GM10266 (cell line): ENCODE data around the gene MYO18B.

Source experiments
- DNase-seq: peaks from one replicate; pipeline ENCODE4 v3.0.0; 2012; ENCODE audit errors: extremely low spot score
- TF ChIP-seq, protein P1 (sequence below): IDR thresholded peaks from 2 replicates; pipeline ENCODE4 v1.5.1; 2012; ENCODE audit warnings: mild to moderate bottlenecking, low read depth; ENCODE audit not compliant: control insufficient read depth, insufficient read depth; ENCODE audit errors: missing control alignments

Gene MYO18B

DNA sequence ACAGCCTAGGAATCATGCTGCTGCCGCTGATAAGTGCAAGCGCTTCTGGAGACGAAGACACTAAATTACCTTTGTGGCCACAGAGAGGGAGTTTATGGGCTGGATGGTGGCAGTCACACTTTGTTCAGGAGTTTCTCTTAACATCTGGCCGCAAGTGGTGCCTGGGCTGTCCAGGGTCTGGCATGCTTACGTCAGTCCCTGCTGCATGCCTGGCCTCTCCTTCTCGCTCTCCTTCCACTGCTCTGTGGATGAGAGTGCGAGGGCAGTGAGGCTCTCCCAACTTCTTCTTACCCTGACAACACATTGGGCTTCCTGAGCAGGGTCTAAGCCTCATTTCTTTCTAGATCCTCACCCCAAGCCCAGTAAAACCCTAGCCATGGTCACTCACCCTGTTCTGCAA lies 266.6 kb downstream of the MYO18B start:
- no peak for DNase-seq

DNA sequence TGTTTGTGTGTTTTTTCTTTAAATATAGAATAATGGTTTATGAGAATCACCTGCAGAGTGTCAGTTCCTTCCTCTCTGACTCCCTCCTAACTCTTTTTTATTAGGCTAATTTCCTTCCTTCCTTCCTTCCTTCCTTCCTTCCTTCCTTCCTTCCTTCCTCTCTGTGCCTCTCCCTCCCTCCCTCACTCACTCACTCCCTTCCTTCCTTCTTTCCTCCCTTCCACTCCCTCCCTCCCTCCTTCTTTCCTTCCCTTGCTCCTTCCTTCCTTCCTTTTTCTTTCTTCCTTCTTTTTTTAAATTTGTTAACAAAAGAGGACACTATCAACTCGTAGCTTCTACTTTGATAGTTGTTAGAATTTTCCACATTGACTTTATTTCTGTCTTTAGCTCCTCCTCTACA lies 274.9 kb downstream of the MYO18B start:
- DNase-seq, result no peak
- TF ChIP-seq, protein P1, sequence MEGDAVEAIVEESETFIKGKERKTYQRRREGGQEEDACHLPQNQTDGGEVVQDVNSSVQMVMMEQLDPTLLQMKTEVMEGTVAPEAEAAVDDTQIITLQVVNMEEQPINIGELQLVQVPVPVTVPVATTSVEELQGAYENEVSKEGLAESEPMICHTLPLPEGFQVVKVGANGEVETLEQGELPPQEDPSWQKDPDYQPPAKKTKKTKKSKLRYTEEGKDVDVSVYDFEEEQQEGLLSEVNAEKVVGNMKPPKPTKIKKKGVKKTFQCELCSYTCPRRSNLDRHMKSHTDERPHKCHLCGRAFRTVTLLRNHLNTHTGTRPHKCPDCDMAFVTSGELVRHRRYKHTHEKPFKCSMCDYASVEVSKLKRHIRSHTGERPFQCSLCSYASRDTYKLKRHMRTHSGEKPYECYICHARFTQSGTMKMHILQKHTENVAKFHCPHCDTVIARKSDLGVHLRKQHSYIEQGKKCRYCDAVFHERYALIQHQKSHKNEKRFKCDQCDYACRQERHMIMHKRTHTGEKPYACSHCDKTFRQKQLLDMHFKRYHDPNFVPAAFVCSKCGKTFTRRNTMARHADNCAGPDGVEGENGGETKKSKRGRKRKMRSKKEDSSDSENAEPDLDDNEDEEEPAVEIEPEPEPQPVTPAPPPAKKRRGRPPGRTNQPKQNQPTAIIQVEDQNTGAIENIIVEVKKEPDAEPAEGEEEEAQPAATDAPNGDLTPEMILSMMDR, result no peak

More for the DNA sequence above, 266.6 kb downstream of the MYO18B start:
- TF ChIP-seq, protein P1, result no peak

DNA sequence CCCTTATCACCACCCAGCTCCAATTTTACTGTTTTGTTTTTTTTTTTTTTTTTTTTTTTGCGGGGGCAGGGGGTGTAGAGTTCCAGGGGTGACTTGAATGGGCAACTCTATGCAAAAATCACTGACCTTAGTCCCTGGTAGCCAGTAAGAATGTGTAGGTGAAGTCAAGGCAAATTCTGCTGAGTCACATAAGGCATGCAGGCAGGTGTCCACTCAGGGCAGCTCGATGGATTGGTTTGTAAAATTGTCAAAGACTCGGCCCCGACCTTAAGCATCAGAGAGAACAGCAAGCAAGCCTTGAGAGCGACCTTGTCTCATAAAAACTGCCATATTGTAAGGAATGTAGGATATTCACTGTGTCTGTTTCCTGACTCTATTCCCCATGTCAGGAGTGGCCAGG lies 275.9 kb downstream of the MYO18B start:
- TF ChIP-seq, protein P1, result no peak

DNA sequence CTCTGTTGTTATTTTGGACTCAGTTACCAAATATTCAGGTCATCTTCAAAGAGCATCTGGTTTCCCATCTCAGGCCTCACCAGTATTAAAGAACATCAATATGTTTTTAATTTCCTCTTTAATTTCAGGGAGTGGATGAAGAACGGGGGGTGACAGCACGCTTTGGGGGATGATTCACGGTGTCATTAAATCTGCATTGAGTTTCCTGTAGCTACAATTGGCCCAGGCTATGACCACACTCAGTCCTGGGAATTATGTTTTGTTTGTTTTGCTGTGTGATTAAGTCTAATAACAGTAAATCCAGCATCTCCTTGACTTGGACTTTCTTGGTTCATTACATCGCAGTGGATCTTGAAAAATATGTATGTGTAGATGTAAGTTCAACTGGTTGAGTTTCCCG lies 277.6 kb downstream of the MYO18B start:
- no peak for DNase-seq
- TF ChIP-seq, protein P1, result no peak

More for the DNA sequence above, 275.9 kb downstream of the MYO18B start:
- DNase-seq, result no peak

DNA sequence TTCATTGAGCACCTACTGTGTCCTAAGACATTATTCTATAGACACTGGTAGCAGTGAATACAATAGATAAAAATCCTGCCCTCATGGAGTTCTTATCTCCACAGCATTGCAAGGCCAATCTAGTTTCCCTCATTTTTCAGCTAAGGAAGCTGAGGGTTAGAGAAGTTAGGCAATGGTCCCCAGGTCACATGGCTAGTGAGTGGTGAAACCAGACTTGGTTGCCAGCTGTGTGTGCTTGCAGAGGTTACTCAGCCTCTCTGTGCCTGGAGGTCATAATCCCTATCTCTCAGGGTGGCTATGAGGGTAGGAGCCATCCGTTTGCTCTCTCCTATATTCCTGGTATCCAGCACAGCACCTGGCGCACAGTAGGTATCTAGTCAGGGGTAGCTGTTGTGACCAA lies 279.5 kb downstream of the MYO18B start:
- no peak for DNase-seq
- TF ChIP-seq, protein P1, result no peak

DNA sequence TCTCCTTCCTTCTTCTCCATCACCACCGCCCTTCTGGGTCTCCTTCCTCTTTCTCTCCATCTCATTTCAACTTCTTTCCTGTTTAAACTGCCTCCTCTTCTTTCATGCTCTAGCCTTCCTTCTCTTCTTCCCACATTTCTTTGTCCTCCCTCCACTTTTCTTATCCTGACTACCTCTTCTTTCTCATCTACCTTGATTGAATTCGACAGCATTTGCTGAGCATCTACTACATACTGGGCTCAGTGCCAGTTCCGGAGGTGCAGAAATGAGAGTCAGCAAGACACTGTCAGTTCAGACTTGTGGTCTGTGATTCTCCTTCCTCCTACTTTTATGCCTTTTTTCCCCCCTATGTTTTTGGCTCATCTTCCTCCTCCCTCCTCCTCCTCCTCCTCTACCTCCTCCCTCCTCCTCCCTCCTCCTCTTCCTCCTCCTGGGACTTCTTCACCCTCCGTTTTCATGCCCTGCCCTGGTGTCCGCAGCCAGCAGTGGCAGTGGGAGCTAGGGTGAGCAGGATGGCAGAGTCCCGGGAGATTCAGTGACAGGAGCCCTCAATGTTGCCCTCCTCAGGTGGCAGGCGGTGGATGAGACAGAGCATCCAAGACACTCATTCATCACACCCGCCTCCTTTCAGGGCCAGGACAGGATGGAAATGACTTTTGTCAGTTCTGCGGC lies 281.3 kb downstream of the MYO18B start:
- TF ChIP-seq, protein P1, result no peak
- no peak for DNase-seq

DNA sequence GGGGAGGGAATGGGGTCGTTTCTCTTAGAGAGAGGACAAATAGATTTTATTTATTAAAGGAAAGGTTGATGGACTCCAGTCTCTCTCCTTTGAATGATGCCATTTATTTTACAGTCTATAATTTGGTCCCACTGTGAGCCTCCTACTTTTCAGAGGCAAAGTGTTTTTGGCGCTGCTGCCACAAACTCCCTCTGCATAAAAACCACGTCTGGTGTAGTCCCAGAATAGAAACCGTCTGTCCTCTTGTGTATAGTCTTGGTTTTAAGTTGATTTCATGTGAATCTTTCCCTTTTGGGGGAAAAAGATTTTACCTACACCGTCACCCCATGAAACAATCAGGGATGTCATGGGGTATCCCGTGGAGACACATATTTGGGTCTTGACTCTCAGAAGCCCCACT lies 283.6 kb downstream of the MYO18B start:
- TF ChIP-seq, protein P1, result no peak
- DNase-seq, result no peak
